CD4-positive, alpha-beta memory T cell (primary cell): ENCODE measurements around the gene SEC22C. TPM values are rescaled to one million over a fixed set of nuclear protein-coding genes. Genes with fewer than 3 reads are reported as not detected.

Source experiments
- CTCF ChIA-PET: fragments of 350-600 bp; sonication (Branson Sonifier 250); formaldehyde crosslinking; loops from one replicate; lab custom pipeline; 2021; ENCODE audit warnings: inconsistent platforms; ENCODE audit not compliant: partially characterized antibody; lab: Charles Lee
- POLR2A ChIA-PET: fragments of 350-600 bp; sonication (Branson Sonifier 250); formaldehyde crosslinking; loops from one replicate; lab custom pipeline; 2021; ENCODE audit not compliant: partially characterized antibody; lab: Charles Lee
- DNase-seq, 5 donors: peaks; one replicate each; pipeline versions ENCODE4 v3.0.0 to v3.0.0-alpha.2; 2020 to 2022; ENCODE audit warnings: mixed read lengths in 1 of 5
- H3K27ac ChIP-seq: one replicate; pipeline ENCODE4 v1.7.0; 2013; ENCODE audit warnings: low read depth, low read length
- H3K27me3 ChIP-seq: 2 replicates; pipeline ENCODE4 v1.7.0; 2013; ENCODE audit warnings: mild to moderate bottlenecking, low read length, moderate library complexity; ENCODE audit not compliant: insufficient read depth
- H3K36me3 ChIP-seq: 2 replicates; pipeline ENCODE4 v1.7.0; 2013; ENCODE audit warnings: mild to moderate bottlenecking, low read length, moderate library complexity; ENCODE audit not compliant: insufficient read depth
- H3K4me1 ChIP-seq: 2 replicates; pipeline ENCODE4 v1.7.0; 2013; ENCODE audit warnings: mild to moderate bottlenecking, low read length, moderate library complexity; ENCODE audit not compliant: insufficient read depth
- H3K4me3 ChIP-seq, 2 donors: one replicate each; pipeline ENCODE4 v1.7.0; 2013; ENCODE audit warnings: low read length in 2 of 2, mild to moderate bottlenecking in 1 of 2
- H3K9me3 ChIP-seq, 2 donors: one replicate each; pipeline ENCODE4 v1.7.0; 2013; ENCODE audit warnings: low read length in 2 of 2, control low read depth in 1 of 2; ENCODE audit not compliant: control insufficient read depth in 1 of 2
- H3K27ac Mint-ChIP-seq, 7 donors: one replicate each; pipeline ENCODE4 v1.8.0; 2020 to 2021; ENCODE audit warnings: mixed read lengths in 7 of 7, mild to moderate bottlenecking in 6 of 7, inconsistent platforms in 3 of 7, moderate library complexity in 3 of 7
- H3K27me3 Mint-ChIP-seq, 2 donors: one replicate each; pipeline ENCODE4 v1.8.0; 2020 to 2021; ENCODE audit warnings: mixed read lengths in 2 of 2
- H3K36me3 Mint-ChIP-seq, 2 donors: one replicate each; pipeline ENCODE4 v1.8.0; 2020 to 2021; ENCODE audit warnings: mixed read lengths in 2 of 2, inconsistent platforms in 1 of 2, mild to moderate bottlenecking in 1 of 2
- H3K4me1 Mint-ChIP-seq, 4 donors: one replicate each; pipeline ENCODE4 v1.8.0; 2020 to 2021; ENCODE audit warnings: mixed read lengths in 4 of 4, mild to moderate bottlenecking in 1 of 4
- H3K4me3 Mint-ChIP-seq, 8 donors: one replicate each; pipeline ENCODE4 v1.8.0; 2020 to 2021; ENCODE audit warnings: mixed read lengths in 8 of 8, mild to moderate bottlenecking in 7 of 8, moderate library complexity in 6 of 8, inconsistent platforms in 3 of 8
- H3K9me3 Mint-ChIP-seq, 8 donors: one replicate each; pipeline ENCODE4 v1.8.0; 2020 to 2021; ENCODE audit warnings: mixed read lengths in 8 of 8, mild to moderate bottlenecking in 5 of 8, inconsistent platforms in 3 of 8, moderate library complexity in 1 of 8
- intact Hi-C: fragments of 100-400 bp; cut with micrococcal nuclease; formaldehyde crosslinking; loops from one replicate; pipeline ENCODE4 v1.15.1; 2023
- polyA plus RNA-seq, 2 donors: library from polyadenylated mRNA; unstranded; fragments of 300-500 nt; fragmentation: Illumina TruSeq; gene quantifications; one replicate each; pipeline ENCODE4 v1.2.3, GENCODE V29; 2021
- total RNA-seq, 2 experiments: library from RNA; stranded (reverse); gene quantifications; one replicate each; pipeline ENCODE4 v1.2.3, GENCODE V29; 2021

Gene SEC22C
- total and polyA plus RNA-seq, 4 experiments from 2014 or later = 53.1 to 70.3 (median 56.2) TPM

DNA sequence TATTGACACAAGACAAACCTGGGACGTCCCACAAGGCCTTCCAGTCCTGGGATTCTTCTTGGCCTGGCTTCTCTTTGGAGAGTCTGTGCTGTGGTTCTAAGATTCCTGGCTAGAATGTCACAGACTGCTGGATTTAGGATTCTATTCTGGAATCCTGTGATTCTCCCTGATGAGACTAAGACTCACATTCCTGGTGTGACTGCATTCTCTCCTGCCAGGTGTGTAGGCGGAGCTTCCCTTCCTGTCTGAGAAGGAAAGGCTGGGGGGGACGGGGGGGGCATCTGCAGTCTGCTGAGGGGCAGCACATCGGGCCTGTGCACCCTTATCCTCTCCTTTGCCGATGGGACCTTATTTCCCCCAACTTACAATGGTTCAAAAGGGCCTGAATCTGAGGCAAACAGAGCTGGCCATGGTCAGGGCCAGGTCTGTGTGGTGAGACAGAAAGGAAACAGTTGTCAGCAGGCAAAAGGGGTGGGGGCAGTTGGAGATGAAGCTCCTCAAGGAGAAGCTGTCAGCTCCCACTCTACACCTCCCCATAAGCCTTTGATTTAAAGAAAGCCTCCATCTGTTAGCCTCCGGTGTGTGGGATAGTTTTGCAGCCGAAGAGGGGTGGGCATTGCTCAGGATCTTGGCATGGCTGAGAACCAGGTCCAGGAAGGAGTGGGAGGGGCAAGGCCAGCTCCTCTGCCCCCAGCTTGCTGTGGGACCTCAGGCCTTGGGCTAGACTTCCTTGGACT lies 48.4 kb downstream of the SEC22C start:
- DNase-seq = no peak
- no peak overlapping the region for H3K4me3 ChIP-seq
- H3K36me3 ChIP-seq = no peaks in the 10 kb centered on the region
- ChIA-PET POLR2A (interaction anchor here (0.7 to 6.7 kb wide), 5 partner anchors 14 to 870 kb away, joined by 3 to 75 read pairs (median 5); partner anchors contain the start of gene VIPR1), CTCF (interaction anchor here (1.0 to 50.4 kb wide), 4 partner anchors 8 to 209 kb away, joined by 3 to 1823 read pairs (median 913); partner anchors contain the start of gene VIPR1)
- H3K4me3 Mint-ChIP-seq = peak overlapping the region in 4 of 8 donors; percentile 17 to 78 (median 64)
- intact Hi-C loops = no loop called here
- no peaks in the 10 kb centered on the region for H3K27me3 Mint-ChIP-seq
- H3K27me3 ChIP-seq = no peaks in the 10 kb centered on the region
- H3K27ac ChIP-seq = no peak overlapping the region
- H3K36me3 Mint-ChIP-seq = peaks cover 38 to 44% of the 10 kb centered on the region in 2 donors
- H3K27ac Mint-ChIP-seq = peak overlapping the region in 6 of 7 donors; percentile 75 to 95 (median 92)
- H3K4me1 Mint-ChIP-seq = peaks cover 57 to 87% (median 71%) of the 10 kb centered on the region in 4 donors
- peaks cover 72% of the 10 kb centered on the region for H3K4me1 ChIP-seq
- peaks cover 0 to 4% (median 0%) of the 10 kb centered on the region in 8 donors for H3K9me3 Mint-ChIP-seq
- H3K9me3 ChIP-seq = no peaks in the 10 kb centered on the region

- H3K9me3 Mint-ChIP-seq = peaks cover 0 to 4% (median 0%) of the 10 kb centered on the region in 8 donors
- peaks cover 41 to 47% of the 10 kb centered on the region in 2 donors for H3K36me3 Mint-ChIP-seq
- intact Hi-C loops = no loop called here
- no peak overlapping the region for H3K4me3 ChIP-seq
- H3K36me3 ChIP-seq = no peaks in the 10 kb centered on the region
- POLR2A ChIA-PET = interaction anchor here (0.7 to 6.7 kb wide), 6 partner anchors 12 to 871 kb away, joined by 3 to 75 read pairs (median 4); partner anchors contain the start of gene VIPR1
- H3K27me3 Mint-ChIP-seq = no peaks in the 10 kb centered on the region
- no peak overlapping the region for H3K27ac ChIP-seq
- CTCF ChIA-PET = interaction anchor here (40.6 to 50.4 kb wide), 2 partner anchors 7 to 12 kb away, joined by 1823 read pairs; partner anchors contain the start of gene VIPR1
- peaks cover 83% of the 10 kb centered on the region for H3K4me1 ChIP-seq
- H3K27me3 ChIP-seq = no peaks in the 10 kb centered on the region
- no peaks in the 10 kb centered on the region for H3K9me3 ChIP-seq
- H3K27ac Mint-ChIP-seq = peak overlapping the region; percentile 6 to 95 (median 76)
- peak overlapping the region in 5 of 8 donors; percentile 29 to 78 (median 55) for H3K4me3 Mint-ChIP-seq
- DNase-seq = no peak
- H3K4me1 Mint-ChIP-seq = peaks cover 62 to 92% (median 77%) of the 10 kb centered on the region in 4 donors
Observed at GRCh38 chr3:42532229-42532628, 49.5 kb downstream of the SEC22C start.

- no peaks in the 10 kb centered on the region for H3K9me3 ChIP-seq
- peak overlapping the region in 3 of 8 donors; percentile 35 to 71 (median 44) for H3K4me3 Mint-ChIP-seq
- H3K36me3 ChIP-seq = no peaks in the 10 kb centered on the region
- ChIA-PET POLR2A (interaction anchor here (0.6 to 1.5 kb wide), 4 partner anchors 12 to 29 kb away, joined by 3 to 4 read pairs (median 4); partner anchors contain the start of gene VIPR1), CTCF (interaction anchor here (40.6 to 50.4 kb wide), 2 partner anchors 6 to 12 kb away, joined by 1823 read pairs; partner anchors contain the start of gene VIPR1)
- H3K4me1 ChIP-seq = peaks cover 87% of the 10 kb centered on the region
- H3K27me3 Mint-ChIP-seq = no peaks in the 10 kb centered on the region
- intact Hi-C loops = no loop called here
- no peaks in the 10 kb centered on the region for H3K27me3 ChIP-seq
- H3K9me3 Mint-ChIP-seq = peaks cover 0 to 4% (median 0%) of the 10 kb centered on the region in 8 donors
- H3K4me1 Mint-ChIP-seq = peaks cover 64 to 92% (median 81%) of the 10 kb centered on the region in 4 donors
- peaks cover 47 to 52% of the 10 kb centered on the region in 2 donors for H3K36me3 Mint-ChIP-seq
- no peak overlapping the region for H3K27ac ChIP-seq
- no peak overlapping the region for H3K4me3 ChIP-seq
- peak overlapping the region in 6 of 7 donors; percentile 6 to 92 (median 66) for H3K27ac Mint-ChIP-seq
- no peak for DNase-seq
Observed at GRCh38 chr3:42531470-42531869, 50.3 kb downstream of the SEC22C start.

DNA sequence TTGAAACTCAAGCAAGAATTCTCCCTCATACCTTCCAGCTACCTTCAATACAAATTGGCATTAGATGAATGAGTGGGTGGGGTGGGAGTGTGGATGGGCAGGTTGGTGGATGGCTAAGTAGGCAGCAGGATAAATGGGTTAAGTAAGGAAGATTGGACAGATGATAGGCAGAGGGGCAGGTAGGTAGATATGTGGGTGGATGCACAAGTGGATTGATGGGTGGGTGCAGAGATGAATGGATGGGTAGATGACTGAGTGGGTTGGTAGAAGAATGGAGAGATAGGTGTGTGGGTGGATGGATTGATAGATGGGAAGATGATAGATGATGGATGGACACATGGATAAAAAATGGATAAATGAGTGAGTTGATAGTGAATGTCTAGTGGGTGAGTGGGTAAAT lies 51.7 kb downstream of the SEC22C start:
- Mint-ChIP-seq H3K27ac (peak overlapping the region; percentile 69 to 97 (median 93)), H3K4me3 (peak overlapping the region; percentile 51 to 86 (median 60)), H3K36me3 (peaks cover 49 to 52% of the 10 kb centered on the region in 2 donors), H3K27me3 (no peaks in the 10 kb centered on the region), H3K9me3 (peaks cover 0 to 4% (median 0%) of the 10 kb centered on the region in 8 donors), H3K4me1 (peaks cover 65 to 99% (median 85%) of the 10 kb centered on the region in 4 donors)
- intact Hi-C loops = no loop called here
- Histone ChIP-seq H3K27me3 (no peaks in the 10 kb centered on the region), H3K36me3 (no peaks in the 10 kb centered on the region), H3K4me3 (peak overlapping the region; percentile 0 to 4), H3K9me3 (no peaks in the 10 kb centered on the region), H3K4me1 (peaks cover 93% of the 10 kb centered on the region), H3K27ac (no peak overlapping the region)
- no peak for DNase-seq
- ChIA-PET CTCF (interaction anchor here (40.6 to 50.4 kb wide), 2 partner anchors 5 to 14 kb away, joined by 1823 read pairs; partner anchors contain the start of gene VIPR1), POLR2A (no interaction called here)

DNA sequence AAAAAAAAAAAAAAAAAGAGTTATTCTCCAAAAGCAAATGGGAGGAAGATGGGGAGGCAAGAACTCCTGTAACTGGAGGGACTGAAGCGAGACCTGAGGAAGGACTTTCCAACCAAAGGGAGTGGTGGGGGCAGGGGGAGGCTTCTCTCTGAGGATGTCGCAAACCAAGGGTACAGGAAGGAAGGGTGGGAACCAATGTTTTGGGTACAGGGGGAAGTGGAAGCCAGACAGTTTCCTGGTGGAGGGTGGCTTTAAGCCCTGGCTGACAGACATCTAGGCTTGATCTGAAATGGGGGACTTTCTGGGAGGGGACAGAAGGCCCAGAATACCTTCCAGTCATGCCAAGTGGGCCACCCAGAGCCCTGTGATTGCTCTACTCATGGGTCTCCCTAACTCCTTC lies 52.3 kb downstream of the SEC22C start:
- ChIA-PET CTCF (interaction anchor here (40.6 to 50.4 kb wide), 2 partner anchors 4 to 14 kb away, joined by 1823 read pairs; partner anchors contain the start of gene VIPR1), POLR2A (interaction anchor here (1.0 to 1.6 kb wide), 5 partner anchors 9 to 29 kb away, joined by 3 to 9 read pairs (median 3); partner anchors contain the start of gene VIPR1)
- peaks cover 93% of the 10 kb centered on the region for H3K4me1 ChIP-seq
- Mint-ChIP-seq H3K27ac (peak overlapping the region; percentile 69 to 97 (median 93)), H3K36me3 (peaks cover 48 to 49% of the 10 kb centered on the region in 2 donors), H3K4me3 (peak overlapping the region in 7 of 8 donors; percentile 51 to 86 (median 61)), H3K4me1 (peaks cover 66 to 99% (median 84%) of the 10 kb centered on the region in 4 donors), H3K27me3 (no peaks in the 10 kb centered on the region), H3K9me3 (peaks cover 0 to 4% (median 0%) of the 10 kb centered on the region in 8 donors)
- intact Hi-C loops = loop anchor here (1.0 kb wide), 1 partner anchor 10 kb away; no protein-coding TSS in a partner anchor
- no peaks in the 10 kb centered on the region for H3K36me3 ChIP-seq
- no peak overlapping the region for H3K27ac ChIP-seq
- peak overlapping the region in 1 of 2 donors; percentile 0 for H3K4me3 ChIP-seq
- peak in 4 of 5 donors; percentile 35 to 47 (median 40) for DNase-seq
- H3K27me3 ChIP-seq = no peaks in the 10 kb centered on the region
- no peaks in the 10 kb centered on the region for H3K9me3 ChIP-seq

DNA sequence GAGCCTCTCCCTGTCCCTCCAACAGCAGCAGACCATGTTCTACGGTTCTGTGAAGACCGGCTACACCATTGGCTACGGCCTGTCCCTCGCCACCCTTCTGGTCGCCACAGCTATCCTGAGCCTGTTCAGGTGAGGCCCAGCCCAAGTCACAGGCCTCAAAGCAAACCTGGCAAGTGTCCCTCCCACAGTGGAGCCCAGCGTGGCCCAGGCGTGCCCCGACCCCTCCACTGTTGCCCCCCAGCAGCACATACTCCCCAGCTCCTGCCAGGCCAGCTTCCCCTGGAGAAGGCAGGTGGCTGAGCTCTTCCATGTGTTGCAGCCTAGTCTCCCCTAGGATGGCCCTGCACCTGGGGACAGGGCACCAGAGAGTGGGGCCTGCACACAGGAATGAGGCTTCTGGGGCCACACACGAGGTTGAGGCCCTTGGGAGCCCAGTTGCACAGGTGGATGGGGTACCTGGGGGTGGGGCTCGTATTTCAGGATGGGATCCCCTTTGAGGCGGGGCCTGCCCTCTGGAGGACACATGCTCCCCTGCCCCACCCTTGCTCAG lies 54.3 kb downstream of the SEC22C start:
- Histone ChIP-seq H3K9me3 (no peaks in the 10 kb centered on the region), H3K4me1 (peaks cover 75% of the 10 kb centered on the region), H3K36me3 (no peaks in the 10 kb centered on the region), H3K4me3 (no peak overlapping the region), H3K27ac (peak overlapping the region; percentile 41), H3K27me3 (no peaks in the 10 kb centered on the region)
- intact Hi-C loops = no loop called here
- ChIA-PET CTCF (interaction anchor here (40.6 to 50.4 kb wide), 2 partner anchors 2 to 16 kb away, joined by 1823 read pairs; partner anchors contain the start of gene VIPR1), POLR2A (interaction anchor here (0.9 to 2.6 kb wide), 5 partner anchors 9 to 63 kb away, joined by 3 to 24 read pairs (median 9); partner anchors contain the start of genes SS18L2 and VIPR1)
- H3K27ac Mint-ChIP-seq = peak overlapping the region; percentile 93 to 95 (median 94)
- peaks cover 50 to 98% (median 70%) of the 10 kb centered on the region in 4 donors for H3K4me1 Mint-ChIP-seq
- peaks cover 49 to 55% of the 10 kb centered on the region in 2 donors for H3K36me3 Mint-ChIP-seq
- H3K27me3 Mint-ChIP-seq = no peaks in the 10 kb centered on the region
- peak overlapping the region in 7 of 8 donors; percentile 45 to 86 (median 74) for H3K4me3 Mint-ChIP-seq
- H3K9me3 Mint-ChIP-seq = peaks cover 0 to 4% (median 0%) of the 10 kb centered on the region in 8 donors
- DNase-seq = no peak
